ENCODE measurements around the gene NF1.

- TF ChIP-seq CTCF (tag by site-specific recombination; IDR thresholded peaks at IDR 0.05): no peak
- TF ChIP-seq ZNF10 (tag by site-specific recombination; IDR thresholded peaks at IDR 0.05): no peak
- no peak for TF ChIP-seq ZNF302 (tag by site-specific recombination; IDR thresholded peaks at IDR 0.05; ENCODE audit: low read depth)
- no peak for TF ChIP-seq ZNF23 (tag by site-specific recombination; IDR thresholded peaks at IDR 0.05; ENCODE audit: borderline replicate concordance)
- no peak for TF ChIP-seq TCF7L2 (IDR thresholded peaks at IDR 0.05; ENCODE audit: borderline replicate concordance, low read depth, low read length)
- no peak for TF ChIP-seq ZNF121 (tag by site-specific recombination; IDR thresholded peaks at IDR 0.05)
- TF ChIP-seq ZNF311 (tag by site-specific recombination; IDR thresholded peaks at IDR 0.05; ENCODE audit: borderline replicate concordance): no peak
- no peak for TF ChIP-seq ELK4 (IDR thresholded peaks at IDR 0.05; ENCODE audit: borderline replicate concordance, low read depth, low read length)
- TF ChIP-seq ZNF24 (tag by site-specific recombination; IDR thresholded peaks at IDR 0.05): no peak
- no peak for TF ChIP-seq ZNF274 (IDR thresholded peaks at IDR 0.05; ENCODE audit: low read length)
- TF ChIP-seq ZNF274 (tag by site-specific recombination; IDR thresholded peaks at IDR 0.05; ENCODE audit: borderline replicate concordance): no peak
Measured at GRCh38 chr17:31248986-31249834, 154.4 kb downstream of the NF1 start.

Data from HEK293 (cell line).